OCI-LY7 (cell line): Measurements from ENCODE around the gene PDCD2L.

ENCODE experiments used
- CTCF ChIP-seq: fragments of 200-600 bp; sonication (generic); conservative IDR thresholded peaks from 2 replicates; pipeline ENCODE4 v1.5.1; 2014; ENCODE audit warnings: mild to moderate bottlenecking, antibody characterized with exemption, low read length, moderate library complexity, mixed read lengths
- EZH2phosphoT487 ChIP-seq: fragments of 200-600 bp; sonication (generic); IDR thresholded peaks from 2 replicates; pipeline ENCODE4 v1.6.1; 2018; ENCODE audit warnings: low read depth, borderline replicate concordance, mild to moderate bottlenecking, mixed run types, antibody characterized with exemption, low read length, moderate library complexity, mixed read lengths

- TF ChIP-seq CTCF (no peak), EZH2phosphoT487 (no peak)
Measured at GRCh38 chr19:34363930-34364329, 40.3 kb upstream of the PDCD2L start.
